ENCODE results near the gene CAMK1D. TPM values are rescaled to one million over a fixed set of nuclear protein-coding genes. Genes with fewer than 3 reads are reported as not detected.

CAMK1D gene
- total and polyA plus RNA-seq, 2 experiments from 2014 or later = 3.5 to 6.0 TPM

- no peak overlapping the region for H2AFZ ChIP-seq
- no peaks in the 10 kb centered on the region for H3K36me3 ChIP-seq (replicated peaks; ENCODE audit: insufficient read depth, low read depth)
- H3K4me1 ChIP-seq (ENCODE audit: insufficient read depth) = peaks cover 10% of the 10 kb centered on the region
- H3K9me2 ChIP-seq (replicated peaks; ENCODE audit: insufficient read depth) = no peaks in the 10 kb centered on the region
- no peak overlapping the region for H3K4me3 ChIP-seq
- 94% methylated on average over 11 of the region's 11 CpGs for WGBS (ENCODE audit: low lambda C conversion rate, missing lambda C conversion rate)
- no peaks in the 10 kb centered on the region for H3K79me2 ChIP-seq
- no peak for TF ChIP-seq EZH2 (IDR thresholded peaks at IDR 0.05; ENCODE audit: borderline replicate concordance)
- TF ChIP-seq CTCF (IDR thresholded peaks at IDR 0.05; ENCODE audit: poor library complexity) = no peak
- no peak for TF ChIP-seq EZH2phosphoT487 (IDR thresholded peaks at IDR 0.05; ENCODE audit: low read depth, severe bottlenecking, unreplicated experiment)
- H3K27ac ChIP-seq = no peak overlapping the region
- H3K27me3 ChIP-seq = no peaks in the 10 kb centered on the region
- no peak overlapping the region for H3K4me2 ChIP-seq
- H3K9me3 ChIP-seq (ENCODE audit: low read depth) = no peaks in the 10 kb centered on the region
- H4K20me1 ChIP-seq (ENCODE audit: insufficient read depth, poor library complexity, severe bottlenecking) = no peaks in the 10 kb centered on the region
- DNase-seq (ENCODE audit: low spot score) = no peak
These were observed 59.8 kb downstream of the CAMK1D start for GRCh38 chr10:12409161-12409560.

GRCh38 chr10:12409613-12410012 is 60.3 kb downstream of the CAMK1D start:
- Histone ChIP-seq H3K79me2 (no peaks in the 10 kb centered on the region), H3K27me3 (no peaks in the 10 kb centered on the region), H3K36me3 (replicated peaks; ENCODE audit: insufficient read depth, low read depth) (no peaks in the 10 kb centered on the region), H3K27ac (no peak overlapping the region), H4K20me1 (ENCODE audit: insufficient read depth, poor library complexity, severe bottlenecking) (no peaks in the 10 kb centered on the region), H3K9me3 (ENCODE audit: low read depth) (no peaks in the 10 kb centered on the region), H3K4me3 (no peak overlapping the region), H3K9me2 (replicated peaks; ENCODE audit: insufficient read depth) (no peaks in the 10 kb centered on the region), H3K4me1 (ENCODE audit: insufficient read depth) (peaks cover 10% of the 10 kb centered on the region), H2AFZ (no peak overlapping the region), H3K4me2 (no peak overlapping the region)
- no peak for DNase-seq (ENCODE audit: low spot score)
- TF ChIP-seq CTCF (IDR thresholded peaks at IDR 0.05; ENCODE audit: poor library complexity) (no peak), EZH2 (IDR thresholded peaks at IDR 0.05; ENCODE audit: borderline replicate concordance) (no peak), EZH2phosphoT487 (IDR thresholded peaks at IDR 0.05; ENCODE audit: low read depth, severe bottlenecking, unreplicated experiment) (no peak)
- 92% methylated on average over 5 of the region's 5 CpGs for WGBS (ENCODE audit: low lambda C conversion rate, missing lambda C conversion rate)

- H4K20me1 ChIP-seq (ENCODE audit: insufficient read depth, poor library complexity, severe bottlenecking) = no peaks in the 10 kb centered on the region
- DNase-seq (ENCODE audit: low spot score) = no peak
- no peaks in the 10 kb centered on the region for H3K9me2 ChIP-seq (replicated peaks; ENCODE audit: insufficient read depth)
- H3K9me3 ChIP-seq (ENCODE audit: low read depth) = no peaks in the 10 kb centered on the region
- H3K27ac ChIP-seq = no peak overlapping the region
- H3K4me3 ChIP-seq = no peak overlapping the region
- 94% methylated on average over 9 of the region's 9 CpGs for WGBS (ENCODE audit: low lambda C conversion rate, missing lambda C conversion rate)
- H2AFZ ChIP-seq = no peak overlapping the region
- TF ChIP-seq CTCF (IDR thresholded peaks at IDR 0.05; ENCODE audit: poor library complexity) (no peak), EZH2 (IDR thresholded peaks at IDR 0.05; ENCODE audit: borderline replicate concordance) (no peak), EZH2phosphoT487 (IDR thresholded peaks at IDR 0.05; ENCODE audit: low read depth, severe bottlenecking, unreplicated experiment) (no peak)
- no peaks in the 10 kb centered on the region for H3K27me3 ChIP-seq
- no peaks in the 10 kb centered on the region for H3K36me3 ChIP-seq (replicated peaks; ENCODE audit: insufficient read depth, low read depth)
- no peak overlapping the region for H3K4me2 ChIP-seq
- peaks cover 4% of the 10 kb centered on the region for H3K4me1 ChIP-seq (ENCODE audit: insufficient read depth)
- no peaks in the 10 kb centered on the region for H3K79me2 ChIP-seq
These were observed 63.5 kb downstream of the CAMK1D start for GRCh38 chr10:12412666-12413368.

All from hepatocyte (in vitro differentiated cells).